HG03095 (cell line): ENCODE results near the gene THSD4.

Experiments
- ATAC-seq: cut with Tn5 transposase; IDR thresholded peaks from one replicate; pipeline ENCODE4 v1.9.1; 2021; ENCODE audit warnings: moderate library complexity; ENCODE audit not compliant: unreplicated experiment

THSD4 gene

GRCh38 chr15:71114887-71115566 lies at the start of gene THSD4:
Gene THSD4 (plus strand): TSS chr15:71115471.
- ATAC-seq = peak; percentile 77

- no peak for ATAC-seq
These were observed 48.3 kb upstream of the THSD4 start for GRCh38 chr15:71066983-71067382.

- no peak for ATAC-seq
These were observed 45.6 kb upstream of the THSD4 start for GRCh38 chr15:71069693-71070092.

- ATAC-seq = no peak
These were observed 43.7 kb upstream of the THSD4 start for GRCh38 chr15:71071529-71071928.

GRCh38 chr15:71072423-71072822 lies 42.8 kb upstream of the THSD4 start:
- no peak for ATAC-seq

- ATAC-seq = no peak
These were observed 36.6 kb upstream of the THSD4 start for GRCh38 chr15:71078506-71079207.

GRCh38 chr15:71079208-71080044 lies 35.8 kb upstream of the THSD4 start:
- no peak for ATAC-seq

GRCh38 chr15:71080166-71080565 lies 35.1 kb upstream of the THSD4 start:
- ATAC-seq = no peak

GRCh38 chr15:71080705-71081104 lies 34.6 kb upstream of the THSD4 start:
- ATAC-seq = no peak

GRCh38 chr15:71082803-71083202 lies 32.5 kb upstream of the THSD4 start:
- ATAC-seq = no peak

GRCh38 chr15:71083349-71083748 lies 31.9 kb upstream of the THSD4 start:
- ATAC-seq = no peak

GRCh38 chr15:71084264-71084663 lies 31.0 kb upstream of the THSD4 start:
- ATAC-seq = no peak

- no peak for ATAC-seq
These were observed 29.5 kb upstream of the THSD4 start for GRCh38 chr15:71085809-71086208.

- ATAC-seq = no peak
These were observed 27.1 kb upstream of the THSD4 start for GRCh38 chr15:71088155-71088554.

GRCh38 chr15:71088683-71089082 lies 26.6 kb upstream of the THSD4 start:
- no peak for ATAC-seq

GRCh38 chr15:71089801-71090200 lies 25.5 kb upstream of the THSD4 start:
- ATAC-seq = no peak

- ATAC-seq = no peak
These were observed 23.7 kb upstream of the THSD4 start for GRCh38 chr15:71091601-71092000.

GRCh38 chr15:71092056-71092600 lies 23.1 kb upstream of the THSD4 start:
- ATAC-seq = no peak

- ATAC-seq = no peak
These were observed 21.9 kb upstream of the THSD4 start for GRCh38 chr15:71093054-71094024.

GRCh38 chr15:71094137-71094536 lies 21.1 kb upstream of the THSD4 start:
- no peak for ATAC-seq
